Neural progenitor cell (in vitro differentiated cells): ENCODE results near the gene KIF22. TPM values are rescaled to one million over a fixed set of nuclear protein-coding genes. Genes with fewer than 3 reads are reported as not detected.

Experiments
- DNase-seq: peaks from one replicate; pipeline ENCODE4 v3.0.0-alpha.2; 2016; ENCODE audit warnings: low spot score
- H2AFZ ChIP-seq: fragments of 200-600 bp; sonication (generic); replicated peaks from 2 replicates; pipeline ENCODE4 v1.6.1; 2016; ENCODE audit warnings: antibody characterized with exemption
- H3F3A ChIP-seq: fragments of 200-600 bp; sonication (generic); 2 replicates; pipeline ENCODE4 v1.6.1; 2016; ENCODE audit warnings: antibody characterized with exemption, low read depth
- H3K27ac ChIP-seq: fragments of 200-600 bp; sonication (generic); 2 replicates; pipeline ENCODE4 v1.5.1; 2016; ENCODE audit warnings: mild to moderate bottlenecking
- H3K27me3 ChIP-seq: fragments of 200-600 bp; sonication (generic); 2 replicates; pipeline ENCODE4 v1.6.1; 2016; ENCODE audit warnings: mild to moderate bottlenecking, moderate library complexity
- H3K36me3 ChIP-seq: fragments of 200-600 bp; sonication (generic); 2 replicates; pipeline ENCODE4 v1.5.1; 2016
- H3K4me1 ChIP-seq: fragments of 200-600 bp; sonication (generic); 2 replicates; pipeline ENCODE4 v1.6.1; 2016; ENCODE audit warnings: mixed run types
- H3K4me2 ChIP-seq: fragments of 200-600 bp; sonication (generic); 2 replicates; pipeline ENCODE4 v1.6.1; 2016
- H3K4me3 ChIP-seq: fragments of 200-600 bp; sonication (generic); 2 replicates; pipeline ENCODE4 v1.5.1; 2016
- H3K79me2 ChIP-seq: fragments of 200-600 bp; sonication (generic); 2 replicates; pipeline ENCODE4 v1.6.1; 2016; ENCODE audit warnings: low read depth
- H3K9ac ChIP-seq: fragments of 200-600 bp; sonication (generic); 2 replicates; pipeline ENCODE4 v1.6.1; 2016
- H3K9me3 ChIP-seq: fragments of 200-600 bp; sonication (generic); 2 replicates; pipeline ENCODE4 v1.5.1; 2016; ENCODE audit warnings: low read depth
- H4K20me1 ChIP-seq: fragments of 200-600 bp; sonication (generic); 2 replicates; pipeline ENCODE4 v1.6.1; 2016; ENCODE audit warnings: low read depth
- H3K27ac Mint-ChIP-seq: 3 replicates; pipeline ENCODE4 v1.8.0; 2021; ENCODE audit warnings: mixed read lengths
- H3K27me3 Mint-ChIP-seq: 2 replicates; pipeline ENCODE4 v1.8.0; 2022; ENCODE audit warnings: low read depth, mild to moderate bottlenecking, inconsistent platforms, moderate library complexity, mixed read lengths; ENCODE audit not compliant: insufficient read depth
- H3K36me3 Mint-ChIP-seq: 3 replicates; pipeline ENCODE4 v1.8.0; 2021; ENCODE audit warnings: mixed read lengths
- H3K4me1 Mint-ChIP-seq: 3 replicates; pipeline ENCODE4 v1.8.0; 2021; ENCODE audit warnings: mixed read lengths
- H3K4me3 Mint-ChIP-seq: 3 replicates; pipeline ENCODE4 v1.8.0; 2021; ENCODE audit warnings: mild to moderate bottlenecking, moderate library complexity, mixed read lengths
- H3K9me3 Mint-ChIP-seq: 3 replicates; pipeline ENCODE4 v1.8.0; 2020; ENCODE audit warnings: mixed read lengths
- CTCF ChIP-seq: fragments of 200-600 bp; sonication (generic); IDR thresholded peaks from 2 replicates; pipeline ENCODE4 v1.5.1; 2017; ENCODE audit warnings: antibody characterized with exemption, mild to moderate bottlenecking
- EZH2 ChIP-seq: fragments of 200-600 bp; sonication (generic); IDR thresholded peaks from 2 replicates; pipeline ENCODE4 v1.6.1; 2017; ENCODE audit warnings: antibody characterized with exemption, mild to moderate bottlenecking, moderate library complexity
- EZH2phosphoT487 ChIP-seq: fragments of 200-600 bp; sonication (generic); IDR thresholded peaks from 2 replicates; pipeline ENCODE4 v1.6.1; 2017; ENCODE audit warnings: antibody characterized with exemption
- total RNA-seq: library from RNA; depleted of rRNA; stranded (reverse); fragments of >200 nt; gene quantifications from 2 replicates; pipeline ENCODE4 v1.2.3, GENCODE V29; 2015; ENCODE audit warnings: low replicate concordance

Gene KIF22
- total RNA-seq, 1 donor from 2014 or later: 173 TPM

DNA sequence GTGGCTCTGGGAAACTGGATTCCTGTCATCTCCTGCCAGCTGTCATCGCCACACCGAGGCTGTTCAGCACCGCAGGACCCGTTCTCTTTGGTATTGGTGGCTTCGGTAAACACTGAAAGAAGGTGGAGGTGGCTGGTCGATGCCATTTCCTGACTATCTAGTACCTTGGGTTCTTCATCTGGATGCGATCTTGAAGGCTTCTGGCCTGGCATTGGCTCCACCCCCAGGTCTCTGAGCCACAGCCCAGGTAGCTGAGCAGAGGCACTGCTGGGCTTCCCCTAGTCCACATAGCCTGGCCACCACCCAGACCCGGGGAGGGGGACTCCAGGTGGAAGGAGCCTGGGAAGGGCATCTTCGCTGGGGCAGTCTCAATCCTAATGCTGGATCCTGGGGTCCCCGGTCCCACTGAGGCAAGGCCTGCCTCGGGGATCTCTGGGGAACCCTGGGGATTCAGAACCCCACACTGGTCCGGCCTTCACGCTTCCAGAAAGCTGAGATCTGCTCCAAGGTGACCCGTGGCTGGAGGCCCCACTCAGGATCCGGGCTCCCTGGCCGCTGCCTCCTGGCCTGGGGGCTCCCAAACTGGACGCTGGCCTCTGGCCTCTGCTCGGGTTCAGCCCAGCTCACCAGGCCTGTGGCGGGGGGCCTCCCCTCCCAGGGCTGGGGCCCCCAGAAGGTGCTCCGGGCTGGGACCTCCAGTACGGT lies 46.6 kb upstream of the KIF22 start:
- Histone ChIP-seq H3K27me3 (no peaks in the 10 kb centered on the region), H3K9ac (no peak overlapping the region), H3F3A (no peaks in the 10 kb centered on the region), H3K4me1 (no peaks in the 10 kb centered on the region), H3K9me3 (no peaks in the 10 kb centered on the region), H3K4me3 (no peak overlapping the region), H3K4me2 (no peak overlapping the region), H2AFZ (no peak overlapping the region), H3K79me2 (no peaks in the 10 kb centered on the region), H4K20me1 (no peaks in the 10 kb centered on the region), H3K36me3 (no peaks in the 10 kb centered on the region), H3K27ac (no peak overlapping the region)
- Mint-ChIP-seq H3K27ac (no peak overlapping the region), H3K27me3 (peaks cover 17% of the 10 kb centered on the region), H3K4me3 (no peak overlapping the region), H3K9me3 (no peaks in the 10 kb centered on the region), H3K36me3 (no peaks in the 10 kb centered on the region), H3K4me1 (peaks cover 3% of the 10 kb centered on the region)
- DNase-seq: no peak
- no peak for TF ChIP-seq EZH2phosphoT487
- no peak for TF ChIP-seq EZH2
- TF ChIP-seq CTCF: no peak

DNA sequence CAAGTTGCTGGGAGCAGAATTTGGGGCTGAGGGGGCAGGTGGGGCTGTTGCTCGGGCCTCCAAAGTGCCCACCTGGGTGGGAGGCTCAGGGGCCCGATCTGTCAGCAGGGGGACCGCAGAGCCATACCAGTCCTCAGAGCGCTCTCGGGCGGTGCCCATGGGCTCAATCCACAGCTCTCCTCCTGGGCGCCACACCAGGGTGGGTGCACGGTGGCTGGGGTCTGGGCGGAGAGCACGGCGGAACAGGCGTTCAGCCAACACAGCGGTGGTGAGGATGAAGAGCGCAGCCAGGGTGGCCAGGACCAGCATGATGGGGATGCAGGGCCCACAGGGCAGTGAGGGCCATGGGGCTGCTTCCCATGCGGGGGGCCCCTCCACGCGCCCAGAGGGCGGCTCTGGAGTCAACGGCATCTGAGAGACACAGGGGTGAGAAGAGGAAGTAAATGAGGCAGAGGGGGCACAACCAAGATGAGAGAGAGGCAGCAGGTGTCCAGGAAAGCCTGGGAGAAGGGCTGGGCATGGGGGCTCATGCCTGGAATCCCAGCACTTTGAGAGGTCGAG lies 45.9 kb upstream of the KIF22 start:
- Histone ChIP-seq H3F3A (no peaks in the 10 kb centered on the region), H2AFZ (no peak overlapping the region), H3K4me2 (no peak overlapping the region), H3K27ac (no peak overlapping the region), H3K4me1 (no peaks in the 10 kb centered on the region), H3K9ac (no peak overlapping the region), H3K9me3 (no peaks in the 10 kb centered on the region), H3K36me3 (no peaks in the 10 kb centered on the region), H3K4me3 (no peak overlapping the region), H3K79me2 (no peaks in the 10 kb centered on the region), H4K20me1 (no peaks in the 10 kb centered on the region), H3K27me3 (no peaks in the 10 kb centered on the region)
- Mint-ChIP-seq H3K27ac (no peak overlapping the region), H3K27me3 (peaks cover 17% of the 10 kb centered on the region), H3K36me3 (no peaks in the 10 kb centered on the region), H3K4me3 (no peak overlapping the region), H3K9me3 (no peaks in the 10 kb centered on the region), H3K4me1 (peaks cover 3% of the 10 kb centered on the region)
- no peak for TF ChIP-seq EZH2phosphoT487
- no peak for TF ChIP-seq EZH2
- no peak for TF ChIP-seq CTCF
- no peak for DNase-seq

DNA sequence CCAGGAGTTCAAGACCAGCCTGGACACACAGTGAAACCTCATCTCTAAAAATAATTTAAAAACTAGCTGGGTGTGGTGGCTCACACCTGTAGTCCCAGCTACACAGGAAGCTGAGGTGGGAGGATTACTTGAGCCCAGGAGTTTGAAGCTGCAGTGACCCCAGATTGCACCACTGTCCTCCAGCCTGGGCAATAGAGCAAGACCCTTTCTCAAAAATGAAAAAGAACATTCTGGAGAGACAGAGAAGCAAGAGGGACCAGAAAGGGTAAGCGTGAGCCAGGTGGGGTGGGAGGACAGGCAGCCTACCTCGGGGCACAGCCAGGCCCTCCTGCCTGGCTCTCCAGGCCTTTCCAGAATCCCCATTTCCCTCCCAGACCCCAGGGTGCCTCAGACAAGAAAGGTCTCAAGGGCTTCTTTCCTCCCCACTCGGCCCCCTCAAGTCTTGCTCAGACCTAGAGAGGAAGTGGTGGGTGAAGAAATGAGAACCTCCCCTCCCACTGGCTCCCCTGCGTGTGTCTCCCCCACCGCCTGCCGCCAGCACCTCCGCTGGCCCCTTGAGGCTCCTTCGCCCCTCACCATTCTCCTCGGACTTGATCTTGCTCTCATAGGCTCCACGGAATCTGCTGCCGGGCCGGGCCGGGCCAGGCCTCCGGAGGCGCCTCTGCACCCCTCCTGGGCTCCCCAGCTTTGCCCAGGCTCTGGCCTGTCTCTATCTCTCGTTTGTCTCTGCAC lies 45.3 kb upstream of the KIF22 start:
- Histone ChIP-seq H3K9me3 (no peaks in the 10 kb centered on the region), H3K4me1 (no peaks in the 10 kb centered on the region), H3F3A (no peaks in the 10 kb centered on the region), H3K4me3 (no peak overlapping the region), H3K27ac (no peak overlapping the region), H3K9ac (no peak overlapping the region), H3K79me2 (no peaks in the 10 kb centered on the region), H4K20me1 (no peaks in the 10 kb centered on the region), H3K4me2 (no peak overlapping the region), H3K27me3 (no peaks in the 10 kb centered on the region), H2AFZ (no peak overlapping the region), H3K36me3 (no peaks in the 10 kb centered on the region)
- no peak overlapping the region for H3K27ac Mint-ChIP-seq
- no peak for DNase-seq
- H3K4me1 Mint-ChIP-seq: peaks cover 3% of the 10 kb centered on the region
- H3K9me3 Mint-ChIP-seq: no peaks in the 10 kb centered on the region
- TF ChIP-seq EZH2phosphoT487 (no peak), CTCF (no peak), EZH2 (no peak)
- H3K36me3 Mint-ChIP-seq: no peaks in the 10 kb centered on the region
- H3K4me3 Mint-ChIP-seq: no peak overlapping the region
- peaks cover 17% of the 10 kb centered on the region for H3K27me3 Mint-ChIP-seq
